Mammary epithelial cell (primary cell): Measurements from ENCODE around the gene TRIM33.

Source experiments
- CTCF ChIP-seq, 2 donors: IDR thresholded peaks in 1 of 2; conservative IDR thresholded peaks in 1 of 2; 2 replicates each; pipeline ENCODE4 v1.5.1; 2011 to 2012; ENCODE audit warnings: inconsistent platforms in 2 of 2, low read length in 2 of 2, mild to moderate bottlenecking in 2 of 2, control low read depth in 1 of 2, low read depth in 1 of 2; ENCODE audit not compliant: insufficient read depth in 1 of 2; ENCODE audit errors: extremely low read depth in 1 of 2
- EZH2 ChIP-seq: IDR thresholded peaks from 2 replicates; pipeline ENCODE4 v1.6.1; 2012; ENCODE audit warnings: low read length, inconsistent platforms, borderline replicate concordance

- TF ChIP-seq EZH2 (no peak), CTCF (conservative IDR thresholded peaks at IDR 0.05 in 1 of 2, IDR thresholded peaks at IDR 0.05 in 1 of 2; ENCODE audit: extremely low read depth in 1 of 2, insufficient read depth in 1 of 2, low read depth in 1 of 2, low read length in 2 of 2) (no peak)
Observed at GRCh38 chr1:114458237-114458777, 52.7 kb downstream of the TRIM33 start.
